NB4 (cell line): ENCODE data around the gene CTIF.

Experiments
- DNase-seq: peaks from one replicate; pipeline ENCODE4 v3.0.0; 2010; ENCODE audit warnings: low read depth
- H3K4me3 ChIP-seq: one replicate; pipeline ENCODE4 v1.5.1; 2011; ENCODE audit warnings: mild to moderate bottlenecking, low read depth, low read length, moderate library complexity
- CTCF ChIP-seq: IDR thresholded peaks from one replicate; pipeline ENCODE4 v1.5.1; 2012; ENCODE audit warnings: low read depth, low read length
- MAX ChIP-seq: IDR thresholded peaks from 2 replicates; pipeline ENCODE4 v1.6.1; 2011; ENCODE audit warnings: low read depth, low read length
- MYC ChIP-seq: IDR thresholded peaks from 2 replicates; pipeline ENCODE4 v1.6.1; 2011; ENCODE audit warnings: low read depth, low read length
- POLR2A ChIP-seq: IDR thresholded peaks from 2 replicates; pipeline ENCODE4 v1.6.1; 2011; ENCODE audit warnings: mild to moderate bottlenecking; ENCODE audit not compliant: insufficient read length; ENCODE audit errors: extremely low read depth

CTIF gene

GRCh38 chr18:48634975-48635374 is 96.1 kb downstream of the CTIF start:
- no peak for TF ChIP-seq MAX
- TF ChIP-seq CTCF, result no peak
- TF ChIP-seq MYC, result no peak
- TF ChIP-seq POLR2A, result no peak
- H3K4me3 ChIP-seq, result no peak overlapping the region
- DNase-seq, result no peak

- no peak for DNase-seq
- TF ChIP-seq POLR2A (no peak), CTCF (no peak), MYC (no peak), MAX (no peak)
- no peak overlapping the region for H3K4me3 ChIP-seq
These were observed 97.0 kb downstream of the CTIF start for GRCh38 chr18:48635806-48636205.

- TF ChIP-seq POLR2A, result no peak
- TF ChIP-seq MYC, result no peak
- no peak for TF ChIP-seq MAX
- no peak for TF ChIP-seq CTCF
- DNase-seq, result no peak
- no peak overlapping the region for H3K4me3 ChIP-seq
These were observed 97.6 kb downstream of the CTIF start for GRCh38 chr18:48636436-48636835.

- H3K4me3 ChIP-seq, result no peak overlapping the region
These were observed 98.5 kb downstream of the CTIF start for GRCh38 chr18:48637081-48637990.

GRCh38 chr18:48638451-48638850 is 99.6 kb downstream of the CTIF start:
- TF ChIP-seq MAX, result no peak
- no peak for TF ChIP-seq CTCF
- TF ChIP-seq MYC, result no peak
- TF ChIP-seq POLR2A, result no peak
- DNase-seq, result no peak

More at GRCh38 chr18:48637081-48637990, 98.5 kb downstream of the CTIF start:
- no peak for TF ChIP-seq POLR2A
- TF ChIP-seq CTCF, result no peak
- no peak for TF ChIP-seq MYC
- no peak for TF ChIP-seq MAX
- no peak for DNase-seq

More at GRCh38 chr18:48638451-48638850, 99.6 kb downstream of the CTIF start:
- H3K4me3 ChIP-seq, result no peak overlapping the region
